Uterus (tissue), 2 donors: ENCODE data around the gene CNTFR.

Experiments used
- CTCF ChIP-seq, 4 experiments: fragments of 200-600 bp in 2 of 4; fragments of 450-650 bp in 2 of 4; sonication (generic) in 2 of 4; IDR thresholded peaks; one replicate each; pipeline ENCODE4 v1.5.1; 2016 to 2019; ENCODE audit warnings: antibody characterized with exemption in 4 of 4, mild to moderate bottlenecking in 2 of 4, moderate library complexity in 1 of 4
- POLR2A ChIP-seq, 2 donors: fragments of 450-650 bp; IDR thresholded peaks; one replicate each; pipeline ENCODE4 v1.6.1; 2016; ENCODE audit warnings: antibody characterized with exemption in 2 of 2, mild to moderate bottlenecking in 1 of 2, moderate library complexity in 1 of 2

GRCh38 chr9:34574571-34574970 is 15.0 kb downstream of the CNTFR start:
- TF ChIP-seq CTCF (IDR thresholded peaks at IDR 0.05) (no peak), POLR2A (IDR thresholded peaks at IDR 0.05) (no peak)
